Keratinocyte (primary cell): ENCODE results near the gene MAP3K20. TPM values are rescaled to one million over a fixed set of nuclear protein-coding genes. Genes with fewer than 3 reads are reported as not detected.

Source experiments
- DNase-seq: peaks from one replicate; pipeline ENCODE4 v3.0.0-alpha.2; 2011; ENCODE audit warnings: low read depth, missing footprints, low spot score
- FAIRE-seq: peaks from 2 replicates; lab custom pipeline; 2011; peaks lifted over from hg19 to GRCh38; lab: Jason Lieb, UNC
- H2AFZ ChIP-seq: 2 replicates; pipeline ENCODE4 v1.6.0; 2012; ENCODE audit warnings: low read length, control low read depth, inconsistent platforms; ENCODE audit not compliant: control insufficient read depth
- H3K27ac ChIP-seq: 2 replicates; pipeline ENCODE4 v1.5.1; 2011; ENCODE audit warnings: low read length; ENCODE audit not compliant: control insufficient read depth, insufficient read depth
- H3K27me3 ChIP-seq: 3 replicates; pipeline ENCODE4 v1.6.0; 2011; ENCODE audit warnings: low read length; ENCODE audit not compliant: control insufficient read depth, insufficient read depth; ENCODE audit errors: extremely low read depth
- H3K36me3 ChIP-seq, 2 experiments: 2 replicates in 1 of 2; 3 replicates in 1 of 2; pipeline ENCODE4 v1.5.1; 2011; ENCODE audit warnings: low read length in 2 of 2, mild to moderate bottlenecking in 1 of 2; ENCODE audit not compliant: control insufficient read depth in 2 of 2, insufficient read depth in 2 of 2; ENCODE audit errors: extremely low read depth in 1 of 2
- H3K4me1 ChIP-seq: 3 replicates; pipeline ENCODE4 v1.5.1; 2011; ENCODE audit warnings: low read length; ENCODE audit not compliant: control insufficient read depth, insufficient read depth; ENCODE audit errors: extremely low read depth
- H3K4me2 ChIP-seq: 3 replicates; pipeline ENCODE4 v1.6.0; 2011; ENCODE audit warnings: low read depth, low read length; ENCODE audit not compliant: control insufficient read depth, insufficient read depth; ENCODE audit errors: extremely low read depth
- H3K4me3 ChIP-seq, 3 experiments: fragments of 200-600 bp in 1 of 3; sonication (generic) in 1 of 3; 2 replicates in 2 of 3; 3 replicates in 1 of 3; pipeline ENCODE4 v1.5.1; 2011 to 2016; ENCODE audit warnings: low read length in 3 of 3, mild to moderate bottlenecking in 3 of 3, control low read depth in 2 of 3, inconsistent platforms in 1 of 3, low read depth in 1 of 3, mixed read lengths in 1 of 3, mixed run types in 1 of 3, moderate library complexity in 1 of 3; ENCODE audit not compliant: control insufficient read depth in 2 of 3, insufficient read depth in 2 of 3; ENCODE audit errors: extremely low read depth in 1 of 3
- H3K79me2 ChIP-seq: 2 replicates; pipeline ENCODE4 v1.6.0; 2012; ENCODE audit warnings: low read length; ENCODE audit not compliant: control insufficient read depth, insufficient read depth
- H3K9ac ChIP-seq: 3 replicates; pipeline ENCODE4 v1.6.0; 2011; ENCODE audit warnings: low read length; ENCODE audit not compliant: control insufficient read depth, insufficient read depth; ENCODE audit errors: extremely low read depth
- H3K9me1 ChIP-seq: 3 replicates; pipeline ENCODE4 v1.6.0; 2011; ENCODE audit warnings: low read length; ENCODE audit not compliant: control insufficient read depth, insufficient read depth; ENCODE audit errors: extremely low read depth
- H3K9me3 ChIP-seq: 2 replicates; pipeline ENCODE4 v1.5.1; 2012; ENCODE audit warnings: low read depth, low read length; ENCODE audit not compliant: control insufficient read depth
- H4K20me1 ChIP-seq: 3 replicates; pipeline ENCODE4 v1.6.0; 2011; ENCODE audit warnings: low read length; ENCODE audit not compliant: control insufficient read depth, insufficient read depth; ENCODE audit errors: extremely low read depth
- CTCF ChIP-seq, 3 experiments: IDR thresholded peaks in 1 of 3; conservative IDR thresholded peaks in 1 of 3; optimal IDR thresholded peaks in 1 of 3; 2 replicates in 2 of 3; 3 replicates in 1 of 3; pipeline versions ENCODE3 to v1.5.1; 2011; ENCODE audit warnings: low read length in 3 of 3, mild to moderate bottlenecking in 3 of 3, moderate library complexity in 2 of 3, control low read depth in 1 of 3, inconsistent platforms in 1 of 3; ENCODE audit not compliant: insufficient read depth in 2 of 3; ENCODE audit errors: extremely low read depth in 1 of 3
- EZH2 ChIP-seq: IDR thresholded peaks from one replicate; pipeline ENCODE4 v1.6.1; 2012; ENCODE audit warnings: inconsistent platforms, mild to moderate bottlenecking, low read length, moderate library complexity
- dilution Hi-C: fragments of 300-500 bp; cut with MboI; formaldehyde crosslinking; loops from one replicate; pipeline ENCODE4 v1.7.0; 2020; ENCODE audit warnings: low sequenced_read_pairs; ENCODE audit not compliant: extremely low pct_ligation_motif_present
- polyA plus RNA-seq, 5 experiments: library from polyadenylated mRNA; depleted of rRNA in 3 of 5; stranded (reverse) in 3 of 5; stranded (forward) in 1 of 5; unstranded in 1 of 5; fragments of >200 nt; gene quantifications; 1 replicate in 1 of 5; 2 replicates in 3 of 5; 3 replicates in 1 of 5; pipeline versions ENCODE4 v1.2.1 to v1.2.3, GENCODE V29; 2011 to 2012; ENCODE audit warnings: missing spikeins in 2 of 5, low read depth in 1 of 5, low replicate concordance in 1 of 5

MAP3K20 gene
- polyA plus RNA-seq, 1 donor (not counting 4 experiments of a cell fraction or from before 2014, with no cell fraction given): 31.7 TPM

- dilution Hi-C loops: no loop called here
- FAIRE-seq (peak; percentile 98), DNase-seq (peak; percentile 35)
- no peaks in the 10 kb centered on the region for H4K20me1 ChIP-seq
- no peaks in the 10 kb centered on the region for H3K27me3 ChIP-seq
- H3K9me3 ChIP-seq: no peaks in the 10 kb centered on the region
- TF ChIP-seq CTCF (optimal IDR thresholded peaks at IDR 0.05 in 1 of 3, IDR thresholded peaks at IDR 0.05 in 1 of 3, conservative IDR thresholded peaks at IDR 0.05 in 1 of 3; ENCODE audit: extremely low read depth in 1 of 3, insufficient read depth in 2 of 3, low read length in 3 of 3) (no peak), EZH2 (no peak)
- H3K4me1 ChIP-seq: peaks cover 14% of the 10 kb centered on the region
- H3K9me1 ChIP-seq: no peaks in the 10 kb centered on the region
- H3K27ac ChIP-seq: peak overlapping the region; percentile 64
- peak overlapping the region; percentile 40 for H3K4me2 ChIP-seq
- H2AFZ ChIP-seq: no peak overlapping the region
- no peak overlapping the region for H3K9ac ChIP-seq
- H3K79me2 ChIP-seq: no peaks in the 10 kb centered on the region
- no peaks in the 10 kb centered on the region for H3K36me3 ChIP-seq
- H3K4me3 ChIP-seq: no peak overlapping the region
These were observed 12.8 kb upstream of the MAP3K20 start for GRCh38 chr2:173062801-173063200.

- peaks cover 14% of the 10 kb centered on the region for H3K4me1 ChIP-seq
- TF ChIP-seq CTCF (optimal IDR thresholded peaks at IDR 0.05 in 1 of 3, IDR thresholded peaks at IDR 0.05 in 1 of 3, conservative IDR thresholded peaks at IDR 0.05 in 1 of 3; ENCODE audit: extremely low read depth in 1 of 3, insufficient read depth in 2 of 3, low read length in 3 of 3) (no peak), EZH2 (no peak)
- no peaks in the 10 kb centered on the region for H3K9me3 ChIP-seq
- dilution Hi-C loops: no loop called here
- H3K9ac ChIP-seq: no peak overlapping the region
- H3K79me2 ChIP-seq: no peaks in the 10 kb centered on the region
- no peaks in the 10 kb centered on the region for H4K20me1 ChIP-seq
- H3K27me3 ChIP-seq: no peaks in the 10 kb centered on the region
- no peak for FAIRE-seq
- DNase-seq: no peak
- peak overlapping the region; percentile 18 for H3K4me2 ChIP-seq
- H3K4me3 ChIP-seq: no peak overlapping the region
- peak overlapping the region; percentile 60 for H3K27ac ChIP-seq
- H3K9me1 ChIP-seq: no peaks in the 10 kb centered on the region
- no peaks in the 10 kb centered on the region for H3K36me3 ChIP-seq
- peak overlapping the region; percentile 62 for H2AFZ ChIP-seq
These were observed 11.4 kb upstream of the MAP3K20 start for GRCh38 chr2:173064151-173064805.
